ENCODE measurements around the gene HELZ.
"Not testable (repeated sequence)": the region's sequence is repeated elsewhere in the genome, so short reads cannot be mapped to it uniquely, and the experiment has no call there.

Gene HELZ

DNA sequence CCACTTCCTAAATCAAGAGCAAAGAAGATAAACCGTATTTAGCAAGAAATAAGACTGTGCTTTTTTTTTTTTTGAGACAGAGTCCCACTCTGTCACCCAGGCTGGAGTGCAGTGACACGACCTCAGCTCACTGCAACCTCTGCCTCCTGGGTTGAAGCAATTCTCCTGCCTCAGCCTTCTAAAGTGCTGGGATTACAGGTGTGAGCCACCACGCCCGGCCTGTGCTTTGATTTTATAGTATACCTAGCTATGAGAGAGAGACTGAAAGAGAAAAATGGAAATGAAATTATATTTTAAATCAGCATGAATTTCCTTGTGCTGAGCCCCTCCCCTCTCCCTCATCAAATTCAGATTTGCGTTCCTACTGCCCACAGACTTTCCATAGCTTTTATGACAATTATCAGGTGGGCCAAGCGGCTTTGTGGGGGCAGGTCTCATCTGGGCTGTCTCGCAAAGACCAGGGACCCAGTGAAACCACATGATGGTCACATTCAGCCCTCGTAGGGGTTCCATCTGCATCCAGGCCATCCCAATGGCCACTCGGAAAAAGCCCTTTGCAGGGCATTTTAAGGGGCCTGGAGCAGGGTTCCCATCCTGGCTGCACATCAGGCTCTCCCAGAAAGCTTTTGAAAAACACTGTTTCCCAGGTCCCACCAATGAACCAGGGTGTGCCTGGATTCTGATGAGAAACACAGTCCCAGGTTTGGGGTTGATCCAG is 192.1 kb downstream of the HELZ start:
- DNase-seq (ENCODE audit: low read depth in 2 of 2) = no peak

DNA sequence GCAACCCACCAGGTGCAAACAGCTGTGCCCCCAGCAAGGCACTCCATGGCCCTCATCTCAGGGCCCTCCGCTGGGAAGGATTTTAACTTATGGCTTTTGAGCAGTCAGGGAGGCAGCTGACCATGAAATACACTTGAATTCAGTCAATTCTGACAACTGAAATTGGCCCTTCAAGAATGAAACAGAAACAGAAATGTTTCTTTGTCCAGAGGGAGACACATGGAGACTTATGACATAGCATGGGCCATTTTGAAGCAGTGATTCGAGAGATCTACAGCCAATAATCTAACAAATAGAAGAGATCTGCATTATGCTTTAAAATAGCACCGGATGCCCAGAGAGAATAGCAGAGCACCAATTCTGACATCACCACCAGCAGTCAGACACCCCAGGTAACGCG is 193.2 kb downstream of the HELZ start:
- DNase-seq (ENCODE audit: low read depth in 2 of 2) = no peak

DNA sequence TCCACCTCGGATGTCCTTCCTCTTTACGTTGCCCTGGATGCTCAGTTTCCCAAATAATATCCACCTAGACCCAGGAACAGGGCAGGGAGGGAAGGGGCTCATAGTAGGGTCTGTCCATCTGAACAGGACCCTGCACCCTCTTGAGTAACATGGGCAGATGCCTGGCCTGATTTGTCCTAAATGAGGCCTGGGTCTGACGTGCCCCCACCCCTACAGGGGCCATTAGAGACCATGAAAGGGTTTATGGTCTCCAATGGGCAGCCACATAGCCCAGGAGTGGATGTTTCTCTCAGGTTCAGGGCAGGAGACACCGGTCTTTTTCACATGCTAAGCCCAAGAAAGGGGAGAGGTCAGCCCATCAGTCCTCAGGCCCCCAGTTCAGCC is 193.8 kb downstream of the HELZ start:
- DNase-seq (ENCODE audit: low read depth in 2 of 2) = no peak

DNA sequence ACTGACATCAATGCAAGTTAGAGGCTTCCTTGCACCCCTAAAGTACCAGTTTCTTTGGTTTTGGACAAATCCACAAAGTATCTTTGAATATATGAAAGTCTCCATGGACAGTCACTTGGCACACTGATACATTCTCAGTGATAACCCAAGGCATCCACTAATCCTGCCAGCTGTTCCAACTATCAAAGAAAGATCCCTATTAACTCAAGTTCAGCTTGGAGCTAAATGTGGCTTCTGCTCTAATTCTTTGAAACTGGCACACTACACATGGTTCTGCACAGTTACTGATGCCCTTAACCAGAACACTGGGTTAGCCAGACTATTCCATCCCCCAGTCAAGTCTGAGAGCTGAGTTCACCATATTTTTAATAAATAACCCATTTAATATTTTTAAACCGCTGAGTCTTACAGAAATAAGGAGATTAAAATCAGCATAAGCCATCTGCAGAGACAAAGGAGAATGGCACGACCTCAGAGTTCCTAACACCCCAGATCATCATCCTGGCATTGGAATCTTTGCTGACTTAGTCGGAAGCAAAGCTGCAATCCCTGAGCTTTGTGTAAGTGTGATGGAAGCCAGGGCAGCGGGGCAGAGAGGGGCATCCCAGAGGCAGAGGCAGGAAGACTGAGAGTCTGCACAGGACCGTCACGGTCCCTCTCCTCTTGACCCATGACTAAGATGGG is 194.4 kb downstream of the HELZ start:
- DNase-seq (ENCODE audit: low read depth in 2 of 2) = no peak

DNA sequence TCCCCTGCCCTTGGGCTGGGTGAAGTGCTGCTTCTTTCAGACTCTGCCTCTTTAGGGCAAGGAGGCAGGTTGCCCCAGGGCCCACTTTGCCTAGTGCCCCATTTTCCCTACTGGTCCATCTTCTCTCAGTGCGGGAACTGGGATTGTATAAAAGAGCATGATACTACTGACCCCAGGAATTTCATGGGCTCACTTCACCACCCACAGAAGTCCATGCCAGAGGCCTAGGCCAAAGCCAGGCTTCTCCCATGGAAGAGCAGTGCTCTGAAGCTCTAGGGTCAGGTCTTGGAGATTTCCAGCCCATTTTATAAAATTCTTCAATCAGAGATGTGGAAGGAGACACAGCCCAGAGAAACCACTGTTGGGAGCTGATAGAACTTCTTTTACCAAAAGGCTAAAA is 194.9 kb downstream of the HELZ start:
- no peak for DNase-seq (ENCODE audit: low read depth in 2 of 2)

DNA sequence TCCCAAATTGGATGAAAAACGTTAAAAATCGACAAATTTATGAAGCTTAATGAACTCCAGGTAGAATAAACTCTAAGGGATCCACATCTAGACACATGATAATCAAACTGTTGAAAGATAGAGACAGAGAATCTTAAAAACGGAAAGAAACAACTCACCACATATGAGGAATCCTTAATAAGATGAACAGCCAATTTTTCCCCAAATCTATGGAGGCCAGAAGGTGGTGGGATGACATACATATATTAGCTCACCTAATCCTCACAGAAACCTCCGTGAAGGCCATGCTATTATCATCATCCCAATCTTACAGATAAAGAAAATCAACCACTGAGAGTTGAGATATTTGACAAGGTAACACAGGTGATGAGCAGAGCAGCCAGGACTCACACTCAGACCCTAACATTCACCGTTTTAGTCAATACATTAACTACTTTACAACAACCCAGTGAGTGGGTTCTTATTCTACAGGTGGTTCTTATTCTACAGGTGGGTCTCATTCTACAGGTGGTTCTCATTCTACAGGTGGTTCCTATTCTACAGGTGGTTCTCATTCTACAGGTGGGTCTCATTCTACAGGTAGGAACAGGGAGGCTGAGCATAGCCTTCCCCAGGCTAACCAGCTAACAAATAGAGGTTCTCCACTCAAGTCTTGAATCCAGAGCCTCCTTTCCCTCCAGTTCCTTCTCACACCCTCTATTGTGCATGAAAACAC is 195.8 kb downstream of the HELZ start:
- no peak for DNase-seq (ENCODE audit: low read depth in 2 of 2)

DNA sequence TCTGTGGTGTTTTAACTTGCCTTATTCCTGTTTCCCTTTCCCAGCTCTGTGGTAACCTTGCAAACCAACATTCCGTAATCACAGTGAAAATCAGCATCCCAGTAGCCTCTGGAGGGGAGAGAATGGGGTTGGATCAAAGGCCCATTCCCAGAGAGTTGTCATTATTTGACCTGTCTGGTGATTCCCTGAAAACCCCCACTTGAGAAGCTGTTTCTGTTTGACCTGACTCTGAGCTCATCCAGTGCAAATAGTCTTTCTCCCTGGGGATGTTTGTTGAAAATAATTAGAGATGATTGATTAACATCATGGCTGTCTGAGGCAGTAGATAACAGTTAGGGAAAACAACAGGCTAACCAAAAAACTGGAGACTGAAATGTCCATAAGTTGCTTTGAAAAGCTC is 197.6 kb downstream of the HELZ start:
- DNase-seq (ENCODE audit: low read depth in 2 of 2) = no peak

DNA sequence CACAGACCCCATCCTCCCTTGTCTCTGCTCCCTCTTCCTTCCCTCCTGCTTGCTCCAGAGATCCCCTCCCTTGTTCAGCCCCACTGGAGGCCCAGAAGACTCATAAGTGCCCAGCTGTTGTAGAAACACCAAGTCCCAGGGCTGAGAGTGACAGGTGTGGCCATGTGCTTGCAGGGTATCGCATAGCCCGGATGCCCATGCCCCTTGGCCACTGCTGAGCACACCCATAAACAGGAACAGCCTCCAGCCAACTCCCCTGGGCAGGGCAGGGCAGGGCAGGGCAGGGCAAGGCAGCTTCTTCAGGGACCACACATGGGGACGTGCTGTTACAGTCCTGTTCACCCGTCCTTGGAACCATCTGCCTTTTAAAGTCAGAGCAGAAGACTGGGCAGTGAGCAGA is 198.6 kb downstream of the HELZ start:
- no peak for DNase-seq (ENCODE audit: low read depth in 2 of 2)

DNA sequence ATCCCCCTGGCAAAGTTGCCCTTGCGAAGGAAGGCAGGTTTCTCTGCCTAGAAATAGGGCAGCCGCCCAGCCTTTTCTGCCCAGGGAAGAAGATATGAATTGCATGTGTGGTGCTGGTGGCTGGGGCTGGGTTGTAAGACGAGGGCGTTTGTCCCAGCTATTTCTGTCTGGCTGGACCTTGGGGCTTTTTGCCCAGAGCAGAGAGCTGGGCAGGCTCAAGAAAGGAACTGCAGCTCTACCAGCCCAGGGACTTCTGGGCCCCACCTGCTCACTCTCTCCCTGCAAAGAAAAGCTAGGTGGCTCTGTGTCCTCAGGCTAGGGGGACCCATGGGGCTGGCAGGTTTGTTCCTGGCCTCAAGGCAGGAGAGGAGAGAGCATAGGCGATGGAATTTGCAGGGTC is 200.1 kb downstream of the HELZ start:
- no peak for DNase-seq (ENCODE audit: low read depth in 2 of 2)

DNA sequence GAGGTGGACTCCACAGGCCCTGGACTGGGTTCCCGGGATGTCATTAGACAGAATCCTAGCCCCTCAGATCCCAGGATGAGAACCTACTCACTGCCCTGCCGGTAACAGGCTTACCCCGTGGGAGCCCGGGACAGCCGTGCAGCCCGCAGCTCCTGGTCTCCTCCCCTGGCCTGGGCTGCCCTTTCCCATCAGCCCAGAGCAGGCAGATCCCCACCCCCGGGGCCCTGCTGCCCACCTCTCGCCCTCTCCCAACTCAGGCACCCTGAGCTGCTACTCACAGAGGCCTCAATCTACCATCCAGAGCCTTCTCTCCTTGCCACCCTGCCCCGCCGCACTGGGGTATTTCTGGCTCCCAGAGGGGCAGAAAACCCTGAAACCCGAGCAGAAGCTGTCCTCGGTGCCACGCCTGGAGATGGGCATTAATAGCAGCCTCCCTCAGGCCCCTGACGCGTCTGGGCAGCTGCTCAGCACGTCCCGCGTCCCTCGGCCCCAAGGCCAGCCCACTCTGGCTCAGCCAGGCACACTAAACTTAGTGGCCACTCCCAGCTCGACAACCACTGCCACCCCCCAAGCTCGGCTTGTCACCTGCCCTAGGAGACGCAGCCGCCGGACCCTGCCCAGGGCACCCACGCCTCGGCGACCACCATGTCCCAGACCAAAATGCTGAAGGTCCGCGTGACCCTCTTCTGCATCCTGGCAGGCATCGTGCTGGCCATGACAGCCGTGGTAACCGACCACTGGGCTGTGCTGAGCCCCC is 200.8 kb downstream of the HELZ start, which contains the start of gene CACNG1:
Gene CACNG1 (plus strand): TSS at position 539 of the 757 bp plus-strand sequence. CDS start 107 bp downstream, at position 646.
- no peak for DNase-seq (ENCODE audit: low read depth in 2 of 2)

DNA sequence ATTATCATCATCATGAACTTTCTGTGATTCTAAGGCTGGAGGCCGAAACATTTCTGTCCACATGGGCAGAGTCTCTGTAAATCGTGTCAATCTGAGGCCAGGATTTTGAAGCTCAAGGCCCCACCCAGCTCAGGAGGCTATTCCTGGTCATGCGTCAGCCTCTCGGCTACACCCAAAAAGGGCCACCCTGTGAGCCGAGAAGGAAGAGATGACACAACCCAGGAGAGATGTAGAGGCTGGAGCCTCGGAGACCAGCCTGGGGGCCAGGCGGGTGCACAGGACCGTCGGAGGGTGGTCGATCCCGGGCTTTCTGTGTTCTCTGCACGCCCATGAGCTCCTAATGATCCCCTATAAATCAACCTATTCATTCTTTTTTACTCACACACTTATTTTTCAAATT is 201.7 kb downstream of the HELZ start:
- no peak for DNase-seq (ENCODE audit: low read depth in 2 of 2)

DNA sequence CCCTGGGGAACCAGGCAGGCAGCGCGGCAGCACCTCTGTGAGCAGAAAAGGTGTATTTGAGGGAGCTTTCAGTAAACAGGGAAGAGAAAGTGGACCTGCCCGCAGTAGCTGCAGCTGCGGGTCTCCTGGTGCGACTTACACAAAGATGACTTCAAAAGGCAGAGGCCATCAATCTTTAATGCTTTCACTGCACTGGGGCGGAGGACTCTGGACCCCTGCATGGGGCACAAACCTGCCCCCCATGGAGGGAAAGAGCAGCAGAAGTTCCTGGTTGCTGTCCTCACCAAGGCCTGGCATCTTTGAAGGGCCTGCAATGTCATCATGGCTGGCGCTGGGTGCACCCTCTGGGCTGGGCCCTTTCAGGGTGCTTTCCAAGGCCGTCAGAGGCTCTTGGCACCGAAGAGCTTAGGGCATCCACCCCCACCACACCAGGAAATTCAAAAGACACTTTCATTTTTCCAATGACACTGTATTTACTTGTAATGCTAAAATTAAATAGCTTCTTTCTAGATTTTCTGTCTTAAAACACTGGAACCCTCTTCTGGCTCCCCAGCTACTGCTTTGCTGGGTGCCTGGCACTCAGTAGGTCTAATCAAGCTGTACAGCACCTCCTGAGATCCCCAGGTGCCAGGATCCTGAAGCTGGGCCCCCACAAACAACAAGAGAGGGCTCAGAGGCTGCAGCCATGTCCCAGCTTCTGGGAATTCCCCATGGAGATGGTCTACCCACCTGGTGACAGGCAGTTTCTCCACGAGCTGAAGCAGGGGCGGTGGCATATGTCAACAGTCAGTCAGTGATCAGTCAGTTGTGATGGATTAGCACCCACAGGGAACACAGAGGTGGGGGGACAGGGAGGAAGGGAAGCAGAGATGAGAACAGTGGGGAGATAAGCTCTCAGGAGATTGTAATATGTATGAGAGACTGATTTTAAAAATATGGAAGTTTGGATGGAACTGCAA is 202.8 kb downstream of the HELZ start:
- no peak for DNase-seq (ENCODE audit: low read depth in 2 of 2)

DNA sequence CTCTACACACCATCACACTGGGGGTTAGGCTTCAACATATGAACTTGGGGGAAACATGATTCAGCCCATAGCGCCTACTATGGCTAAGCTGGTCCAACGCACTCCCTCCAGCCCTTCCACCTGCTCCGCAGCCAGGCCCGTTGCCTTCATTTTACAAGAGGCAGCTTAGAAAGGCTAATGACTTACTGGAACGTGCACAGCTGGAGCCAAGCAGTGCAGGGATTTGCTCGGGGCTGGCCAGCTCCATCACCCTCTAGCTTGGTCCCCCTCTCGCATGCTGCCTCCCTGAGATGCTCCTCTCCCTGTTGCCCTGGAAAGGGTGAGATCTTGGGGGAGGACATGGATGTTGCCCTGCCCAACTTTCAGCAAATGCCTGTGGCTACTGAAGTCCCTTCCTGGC is 203.5 kb downstream of the HELZ start:
- DNase-seq (ENCODE audit: low read depth in 2 of 2) = no peak

DNA sequence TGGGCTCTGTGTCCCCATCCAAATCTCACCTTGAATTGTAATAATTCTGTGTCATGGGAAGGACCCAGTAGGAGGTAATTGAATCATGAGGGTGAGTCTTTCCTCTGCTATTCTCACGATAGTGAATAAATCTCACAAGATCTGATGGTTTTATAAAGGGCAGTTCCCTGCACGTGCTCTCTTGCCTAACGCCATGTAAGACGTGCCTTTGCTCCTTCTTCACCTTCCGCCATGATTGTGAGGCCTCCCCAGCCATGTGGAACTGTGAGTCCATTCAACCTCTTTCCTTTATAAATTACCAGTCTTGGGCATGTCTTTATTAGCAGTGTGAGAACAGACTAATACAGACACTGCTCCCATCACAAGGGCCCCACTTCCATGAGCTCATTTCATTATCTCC is 203.9 kb downstream of the HELZ start:
- DNase-seq (ENCODE audit: low read depth in 2 of 2) = not testable (repeated sequence)

DNA sequence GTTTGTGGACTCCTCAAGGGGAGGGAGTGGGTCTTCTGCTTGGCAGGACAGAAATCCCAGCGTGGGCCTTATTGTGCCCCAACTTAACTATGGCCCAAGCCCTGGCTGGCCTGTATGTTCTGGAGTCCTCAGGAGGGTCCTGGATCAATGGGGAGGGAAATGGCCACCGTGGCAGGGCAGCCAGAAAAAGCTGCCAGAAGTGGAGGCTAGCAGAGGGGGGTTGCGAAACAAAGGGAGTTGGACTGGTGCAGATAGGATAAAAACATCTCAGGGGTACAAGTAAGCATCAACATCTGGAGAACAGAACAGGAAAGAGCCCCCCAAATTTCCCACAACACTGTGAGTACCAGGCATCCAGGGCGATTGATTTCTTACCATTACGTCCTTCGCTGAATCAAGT is 204.3 kb downstream of the HELZ start:
- DNase-seq (ENCODE audit: low read depth in 2 of 2) = no peak

DNA sequence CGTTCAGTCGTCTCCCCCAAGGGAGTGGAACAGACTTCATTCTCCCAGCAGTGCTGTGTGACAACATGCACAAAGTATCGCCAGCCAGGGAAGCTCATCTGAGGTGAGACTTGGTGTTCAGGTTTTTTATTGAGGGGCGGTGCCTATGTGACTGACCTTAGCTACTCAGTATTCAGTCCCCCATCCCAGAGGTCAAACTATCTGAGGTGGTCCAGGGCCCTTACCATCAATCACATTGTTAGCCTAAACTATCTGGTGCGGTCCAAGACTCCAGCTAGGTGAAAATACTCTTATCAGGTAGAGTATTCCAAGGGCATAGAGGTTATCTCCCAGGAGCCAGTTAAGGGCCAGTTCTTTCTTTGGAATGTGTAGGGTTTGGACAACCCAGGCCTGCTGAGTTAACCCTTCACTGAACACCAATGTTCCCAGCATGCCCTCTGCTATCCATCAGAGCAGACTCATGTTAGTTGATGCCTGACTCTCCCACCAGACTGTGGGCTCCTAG is 206.1 kb downstream of the HELZ start:
- DNase-seq (ENCODE audit: low read depth in 2 of 2) = no peak

DNA sequence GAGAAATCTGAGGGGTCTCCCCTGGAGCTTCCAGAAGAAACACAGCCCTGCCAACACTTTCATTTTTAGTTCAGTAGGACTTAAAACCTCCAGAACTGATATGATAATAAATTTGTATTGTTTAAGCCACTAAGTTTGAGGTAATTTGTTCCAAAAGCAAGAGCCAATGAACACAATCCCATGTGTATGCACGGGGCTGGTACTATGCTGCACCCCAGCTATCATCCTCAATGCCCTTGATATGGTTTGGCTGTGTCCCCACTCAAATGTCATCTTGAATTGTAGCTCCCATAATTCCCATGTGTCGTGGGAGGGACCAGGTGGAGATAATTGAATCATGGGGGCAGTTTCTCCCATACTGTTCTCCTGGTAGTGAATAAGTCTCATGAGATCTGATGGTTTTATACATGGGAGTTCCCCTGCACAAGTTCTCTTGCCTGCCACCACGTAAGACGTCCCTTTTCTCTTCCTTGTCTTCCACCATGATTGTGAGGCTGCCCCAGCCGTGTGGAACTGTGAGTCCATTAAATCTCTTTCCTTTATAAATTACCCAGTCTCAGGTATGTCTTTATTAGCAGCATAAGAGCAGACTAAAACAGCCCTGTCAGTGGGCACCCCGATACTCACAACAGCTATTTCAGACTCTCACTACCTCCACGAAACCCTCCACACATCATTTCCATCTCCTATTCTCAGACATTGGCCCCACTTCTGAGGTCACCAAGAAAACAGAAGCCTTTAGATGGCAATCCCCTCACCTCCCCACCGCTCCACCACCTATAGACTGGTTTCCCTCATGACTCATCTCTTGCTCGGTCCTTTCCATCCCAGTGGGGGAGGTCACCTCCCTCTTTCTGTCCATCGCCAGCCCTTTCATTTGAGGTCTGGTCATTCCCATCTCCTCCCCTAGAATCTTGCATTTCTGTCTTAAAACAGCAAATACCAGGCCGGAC is 209.6 kb downstream of the HELZ start:
- DNase-seq (ENCODE audit: low read depth in 2 of 2) = no peak

DNA sequence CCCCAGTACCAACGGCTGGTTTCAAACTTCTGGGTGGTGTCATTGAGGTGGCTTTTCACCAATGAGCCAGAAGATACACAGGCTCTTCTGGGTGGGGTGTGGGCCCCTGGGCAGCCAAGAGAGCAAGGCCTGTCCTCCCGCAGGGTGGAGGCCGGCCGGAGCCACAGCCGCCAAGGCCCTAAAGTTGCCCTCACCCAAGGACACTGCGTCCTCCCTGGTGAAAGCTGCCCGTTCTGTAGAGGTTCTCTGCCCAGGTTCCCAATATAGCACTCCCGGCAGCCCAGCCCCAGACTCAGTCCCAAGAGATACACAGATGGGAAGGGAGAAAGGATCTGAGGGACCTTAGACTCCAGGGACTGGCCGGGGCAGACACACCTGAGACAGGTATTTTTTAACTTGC is 211.4 kb downstream of the HELZ start:
- no peak for DNase-seq (ENCODE audit: low read depth in 2 of 2)

DNA sequence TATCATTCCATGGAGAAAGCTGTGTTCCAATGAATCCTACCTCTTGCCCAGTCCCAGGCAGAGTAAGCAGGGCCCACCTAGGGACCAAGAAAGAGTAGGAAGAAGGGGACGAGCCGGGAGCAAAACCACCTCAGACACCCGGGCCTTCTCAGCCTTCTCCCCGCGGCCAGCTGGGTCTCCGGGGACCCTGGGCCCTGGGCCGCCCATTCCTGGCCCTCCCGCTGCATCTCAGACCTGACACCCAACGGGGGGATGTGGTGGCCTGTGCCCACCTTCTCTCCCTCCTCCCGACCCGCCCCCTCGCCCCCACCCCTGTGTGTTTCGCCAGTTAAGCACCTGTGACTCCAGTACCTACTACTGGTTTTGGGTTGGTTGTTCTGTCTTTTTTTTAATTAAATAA is 212.0 kb downstream of the HELZ start:
- no peak for DNase-seq (ENCODE audit: low read depth in 2 of 2)

DNA sequence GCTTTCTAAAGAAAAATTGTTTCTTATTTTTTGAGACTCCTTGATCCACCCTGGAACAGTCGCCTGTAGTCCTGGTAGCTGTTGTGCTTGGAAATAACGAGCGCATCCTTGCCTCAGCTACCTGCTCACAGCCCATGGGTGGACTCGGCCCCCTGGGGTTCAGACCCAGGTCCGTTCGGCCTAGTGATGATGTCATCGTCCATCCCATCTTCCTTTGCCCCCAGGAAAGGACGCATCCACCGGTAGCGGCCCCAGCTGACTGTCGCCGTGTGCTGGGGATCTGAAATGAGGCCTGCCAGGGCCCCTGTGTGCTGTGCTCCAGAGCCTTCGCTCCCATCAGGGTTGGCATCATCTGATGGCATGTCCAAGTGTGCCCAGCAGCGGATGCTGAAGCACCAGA is 212.6 kb downstream of the HELZ start:
- DNase-seq (ENCODE audit: low read depth in 2 of 2) = no peak
